GM21825 (cell line): ENCODE results near the gene SLC26A9.

Experiments used
- ATAC-seq: cut with Tn5 transposase; IDR thresholded peaks from one replicate; pipeline ENCODE4 v1.9.1; 2021; ENCODE audit warnings: mild to moderate bottlenecking, moderate library complexity; ENCODE audit not compliant: unreplicated experiment

SLC26A9 gene

GRCh38 chr1:205973377-205974232, 30.3 kb upstream of the SLC26A9 start:
- ATAC-seq: no peak

GRCh38 chr1:205972491-205973168, 29.4 kb upstream of the SLC26A9 start:
- ATAC-seq: no peak

- no peak for ATAC-seq
Observed at GRCh38 chr1:205972081-205972480, 28.8 kb upstream of the SLC26A9 start.

GRCh38 chr1:205971082-205971481, 27.8 kb upstream of the SLC26A9 start:
- ATAC-seq: no peak

GRCh38 chr1:205970486-205970885, 27.2 kb upstream of the SLC26A9 start:
- no peak for ATAC-seq

- ATAC-seq: no peak
Observed at GRCh38 chr1:205969229-205969628, 26.0 kb upstream of the SLC26A9 start.

- ATAC-seq: no peak
Observed at GRCh38 chr1:205967554-205968335, 24.5 kb upstream of the SLC26A9 start.

GRCh38 chr1:205965036-205965884, 22.0 kb upstream of the SLC26A9 start:
- no peak for ATAC-seq

GRCh38 chr1:205963352-205964155, 20.3 kb upstream of the SLC26A9 start:
- no peak for ATAC-seq

GRCh38 chr1:205962821-205963221, 19.6 kb upstream of the SLC26A9 start:
- ATAC-seq: no peak

- ATAC-seq: no peak
Observed at GRCh38 chr1:205961991-205962820, 18.9 kb upstream of the SLC26A9 start.

- ATAC-seq: no peak
Observed at GRCh38 chr1:205961405-205961804, 18.1 kb upstream of the SLC26A9 start.

- no peak for ATAC-seq
Observed at GRCh38 chr1:205959789-205960188, 16.5 kb upstream of the SLC26A9 start.

- ATAC-seq: no peak
Observed at GRCh38 chr1:205955499-205955898, 12.2 kb upstream of the SLC26A9 start.

GRCh38 chr1:205954819-205955404, 11.7 kb upstream of the SLC26A9 start:
- no peak for ATAC-seq

- ATAC-seq: no peak
Observed at GRCh38 chr1:205951746-205952145, 8.5 kb upstream of the SLC26A9 start.

- ATAC-seq: no peak
Observed at GRCh38 chr1:205950826-205951549, 7.7 kb upstream of the SLC26A9 start.

- no peak for ATAC-seq
Observed at GRCh38 chr1:205950280-205950679, 7.0 kb upstream of the SLC26A9 start.
